GM06990 (cell line): ENCODE results near the gene CLSTN1.

Experiments
- DNase-seq: peaks from one replicate; pipeline ENCODE4 v3.0.0-alpha.2; 2011; ENCODE audit not compliant: insufficient read length; ENCODE audit errors: extremely low read depth
- H3K27me3 ChIP-seq: replicated peaks from 2 replicates; pipeline ENCODE4 v1.6.0; 2011; ENCODE audit warnings: low read length; ENCODE audit not compliant: control insufficient read depth, insufficient read depth
- H3K36me3 ChIP-seq: 2 replicates; pipeline ENCODE4 v1.5.1; 2011; ENCODE audit warnings: low read length; ENCODE audit not compliant: control insufficient read depth, insufficient read depth
- H3K4me3 ChIP-seq: replicated peaks from 2 replicates; pipeline ENCODE4 v1.5.1; 2011; ENCODE audit warnings: low read depth, mild to moderate bottlenecking, control low read depth, low read length
- TF ChIP-seq, protein P1 (sequence below): IDR thresholded peaks from 2 replicates; pipeline ENCODE4 v1.5.1; 2011; ENCODE audit warnings: low read length, control low read depth, mild to moderate bottlenecking, inconsistent platforms; ENCODE audit not compliant: insufficient read depth, poor library complexity, severe bottlenecking

CLSTN1 gene

GRCh38 chr1:9865724-9866123 lies 42.0 kb upstream of the CLSTN1 start:
- Histone ChIP-seq H3K27me3 (no peaks in the 10 kb centered on the region), H3K4me3 (no peak overlapping the region), H3K36me3 (no peaks in the 10 kb centered on the region; the same call in none of the 2 replicates)
- DNase-seq = no peak
- TF ChIP-seq, protein P1, sequence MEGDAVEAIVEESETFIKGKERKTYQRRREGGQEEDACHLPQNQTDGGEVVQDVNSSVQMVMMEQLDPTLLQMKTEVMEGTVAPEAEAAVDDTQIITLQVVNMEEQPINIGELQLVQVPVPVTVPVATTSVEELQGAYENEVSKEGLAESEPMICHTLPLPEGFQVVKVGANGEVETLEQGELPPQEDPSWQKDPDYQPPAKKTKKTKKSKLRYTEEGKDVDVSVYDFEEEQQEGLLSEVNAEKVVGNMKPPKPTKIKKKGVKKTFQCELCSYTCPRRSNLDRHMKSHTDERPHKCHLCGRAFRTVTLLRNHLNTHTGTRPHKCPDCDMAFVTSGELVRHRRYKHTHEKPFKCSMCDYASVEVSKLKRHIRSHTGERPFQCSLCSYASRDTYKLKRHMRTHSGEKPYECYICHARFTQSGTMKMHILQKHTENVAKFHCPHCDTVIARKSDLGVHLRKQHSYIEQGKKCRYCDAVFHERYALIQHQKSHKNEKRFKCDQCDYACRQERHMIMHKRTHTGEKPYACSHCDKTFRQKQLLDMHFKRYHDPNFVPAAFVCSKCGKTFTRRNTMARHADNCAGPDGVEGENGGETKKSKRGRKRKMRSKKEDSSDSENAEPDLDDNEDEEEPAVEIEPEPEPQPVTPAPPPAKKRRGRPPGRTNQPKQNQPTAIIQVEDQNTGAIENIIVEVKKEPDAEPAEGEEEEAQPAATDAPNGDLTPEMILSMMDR = no peak

DNA sequence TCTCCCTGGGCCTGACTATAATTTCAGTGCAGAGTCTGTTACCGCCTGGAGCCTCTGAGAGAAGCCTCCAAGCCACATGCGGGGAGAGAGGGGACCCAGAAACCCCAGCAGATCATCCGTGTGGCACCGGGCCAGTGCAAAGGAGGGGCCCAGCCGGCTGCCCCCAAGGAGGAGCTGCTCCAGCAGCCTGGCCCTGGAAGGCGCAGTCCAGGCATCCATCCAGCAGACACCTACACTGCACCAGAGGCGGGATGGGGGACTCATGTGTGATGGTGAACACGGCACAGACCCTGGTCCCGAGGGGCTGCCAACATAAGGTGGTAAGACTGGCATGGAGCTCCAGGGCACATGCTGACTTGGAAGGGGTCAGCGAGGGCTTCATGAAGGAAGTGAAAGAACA lies 39.6 kb upstream of the CLSTN1 start:
- no peak for DNase-seq
- H3K36me3 ChIP-seq = no peaks in the 10 kb centered on the region; the same call in 1 of the 2 replicates
- no peaks in the 10 kb centered on the region for H3K27me3 ChIP-seq
- TF ChIP-seq, protein P1 = no peak
- no peak overlapping the region for H3K4me3 ChIP-seq

- no peaks in the 10 kb centered on the region for H3K27me3 ChIP-seq
- TF ChIP-seq, protein P1 = no peak
- no peaks in the 10 kb centered on the region for H3K36me3 ChIP-seq
- DNase-seq = no peak
- no peak overlapping the region for H3K4me3 ChIP-seq
Observed at GRCh38 chr1:9861360-9861759, 37.6 kb upstream of the CLSTN1 start.

DNA sequence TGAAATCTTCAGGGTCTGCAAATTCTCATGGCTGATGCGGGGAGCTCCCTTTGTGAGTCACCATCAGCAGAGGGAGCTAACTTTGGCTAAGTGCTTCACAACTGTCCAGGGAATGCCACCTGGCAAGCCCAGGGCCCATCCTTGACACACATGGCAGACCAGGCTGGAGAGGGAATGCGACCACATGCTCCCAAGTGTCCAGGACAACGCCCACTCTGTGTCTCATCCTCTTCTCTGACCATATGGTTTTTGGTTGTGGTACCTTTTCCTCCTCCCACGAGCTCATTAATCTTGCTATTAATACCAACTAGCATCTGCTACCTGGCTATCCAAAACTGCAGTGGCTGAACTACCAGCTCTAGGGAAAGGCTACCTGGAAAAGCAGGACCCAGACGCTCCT lies 37.1 kb upstream of the CLSTN1 start:
- Histone ChIP-seq H3K27me3 (no peaks in the 10 kb centered on the region), H3K4me3 (no peak overlapping the region), H3K36me3 (no peaks in the 10 kb centered on the region)
- TF ChIP-seq, protein P1 = no peak
- no peak for DNase-seq

GRCh38 chr1:9859281-9860014 lies 35.7 kb upstream of the CLSTN1 start:
- Histone ChIP-seq H3K4me3 (no peak overlapping the region), H3K27me3 (no peaks in the 10 kb centered on the region), H3K36me3 (no peaks in the 10 kb centered on the region)
- TF ChIP-seq, protein P1 = no peak
- DNase-seq = no peak
